Peyer's patch (tissue), 4 donors: ENCODE data around the gene ZFP62.

Source experiments
- CTCF ChIP-seq, 6 experiments: fragments of 450-650 bp in 4 of 6; fragments of 200-600 bp in 2 of 6; sonication (generic) in 1 of 6; IDR thresholded peaks; one replicate each; pipeline ENCODE4 v1.5.1; 2017 to 2019; ENCODE audit warnings: antibody characterized with exemption in 6 of 6, mild to moderate bottlenecking in 3 of 6, moderate library complexity in 1 of 6
- POLR2A ChIP-seq, 2 donors: fragments of 450-650 bp; IDR thresholded peaks; one replicate each; pipeline ENCODE4 v1.5.1; 2017; ENCODE audit warnings: antibody characterized with exemption in 2 of 2, mild to moderate bottlenecking in 2 of 2, moderate library complexity in 2 of 2

GRCh38 chr5:180852495-180852894, 8.6 kb downstream of the ZFP62 start:
- TF ChIP-seq POLR2A (IDR thresholded peaks at IDR 0.05), result no peak
- no peak for TF ChIP-seq CTCF (IDR thresholded peaks at IDR 0.05)
